ENCODE measurements around the gene DGKI. TPM values are rescaled to one million over a fixed set of nuclear protein-coding genes. Genes with fewer than 3 reads are reported as not detected.
"Not testable (repeated sequence)": the region's sequence is repeated elsewhere in the genome, so short reads cannot be mapped to it uniquely, and the experiment has no call there.

The DGKI gene
- total and polyA plus RNA-seq, 8 donors = under 0.01 to 5.1 (median 0.20) TPM; not detected in 3

DNA sequence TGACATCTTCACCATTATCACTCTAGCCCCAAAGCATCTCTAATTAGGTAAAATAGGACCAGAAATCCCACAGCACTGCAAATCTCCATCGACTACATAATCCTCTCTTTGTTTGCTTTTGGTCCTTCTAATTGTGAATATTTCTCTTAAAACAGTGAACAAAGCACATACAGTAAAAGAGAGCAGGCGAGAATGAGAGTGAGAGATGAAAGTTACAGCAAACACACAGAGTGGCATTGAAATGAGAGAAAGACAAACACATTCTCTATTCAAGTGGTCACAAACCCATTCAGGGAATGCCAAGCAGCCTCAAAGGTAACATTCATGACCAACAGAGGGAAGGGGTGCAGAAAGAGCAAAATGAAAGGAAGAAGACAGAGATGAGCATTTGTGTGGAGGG is 393.4 kb downstream of the DGKI start:
- Histone ChIP-seq H3K27ac (no peak overlapping the region), H3K4me3 (no peak overlapping the region), H3K9me3 (no peaks in the 10 kb centered on the region), H3K36me3 (no peaks in the 10 kb centered on the region), H3K27me3 (no peaks in the 10 kb centered on the region), H3K4me1 (peaks cover 0 to 20% (median 6%) of the 10 kb centered on the region in 4 donors)
- intact Hi-C loops (cut with DNase I; ENCODE audit: low total_unique reads) = no loop called here
- TF ChIP-seq POLR2A (IDR thresholded peaks at IDR 0.05) = no peak
- no peak for TF ChIP-seq EP300 (IDR thresholded peaks at IDR 0.05)
- 25 to 38% (median 31%) methylated on average over 2 of the region's 2 CpGs for WGBS, 5 donors
- no peak for DNase-seq

DNA sequence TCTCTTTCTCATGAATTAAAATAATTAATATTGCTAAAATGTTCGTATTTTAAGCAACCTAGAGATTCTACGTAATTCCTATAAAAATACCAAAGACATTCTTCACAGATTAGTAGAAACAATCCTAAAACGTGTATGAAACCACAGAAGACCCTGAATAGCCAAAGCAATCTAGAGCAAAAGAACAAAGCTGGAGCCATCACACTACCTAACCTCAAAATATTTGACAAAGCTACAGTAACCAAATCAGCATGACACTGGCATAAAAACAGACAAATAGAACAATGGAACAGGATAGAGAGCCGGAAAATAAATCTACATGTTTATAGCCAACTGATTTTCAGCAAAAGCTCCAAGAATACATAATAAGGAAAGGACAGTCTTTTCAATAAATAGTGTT is 397.8 kb downstream of the DGKI start:
- 70 to 83% (median 77%) methylated on average over 4 of the region's 4 CpGs for WGBS, 5 donors
- intact Hi-C loops (cut with DNase I; ENCODE audit: low total_unique reads) = no loop called here

DNA sequence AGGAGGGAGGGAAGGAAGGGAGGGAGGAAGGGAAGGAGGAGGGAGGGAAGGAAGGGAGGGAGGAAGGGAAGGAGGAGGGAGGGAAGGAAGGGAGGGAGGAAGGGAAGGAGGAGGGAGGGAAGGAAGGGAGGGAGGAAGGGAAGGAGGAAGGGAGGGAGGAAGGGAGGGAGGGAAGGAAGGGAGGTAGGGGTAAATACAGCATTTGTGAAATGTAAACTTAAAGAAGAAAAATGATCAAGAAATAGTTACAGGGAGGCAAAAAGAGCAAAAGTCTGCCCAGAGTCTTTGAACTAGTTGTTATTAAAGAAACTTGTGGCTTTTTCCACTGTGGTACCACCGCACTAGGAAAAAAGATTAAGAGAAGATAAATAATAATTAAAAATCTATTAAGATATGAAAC is 398.2 kb downstream of the DGKI start:
- H3K4me3 ChIP-seq; H3K4me1 ChIP-seq; intact Hi-C loops (cut with DNase I; ENCODE audit: low total_unique reads); H3K27ac ChIP-seq; DNase-seq; H3K27me3 ChIP-seq; H3K36me3 ChIP-seq; H3K9me3 ChIP-seq: not testable (repeated sequence)
- 78 to 97% (median 92%) methylated on average over 1 of the region's 1 CpG for WGBS, 5 donors

More for the DNA sequence above, 397.8 kb downstream of the DGKI start:
- H3K27me3 ChIP-seq = no peaks in the 10 kb centered on the region
- H3K27ac ChIP-seq = no peak overlapping the region
- H3K36me3 ChIP-seq = no peaks in the 10 kb centered on the region
- no peak overlapping the region for H3K4me3 ChIP-seq
- H3K4me1 ChIP-seq = peaks cover 0 to 8% (median 1%) of the 10 kb centered on the region in 4 donors
- no peak for DNase-seq
- TF ChIP-seq EP300 (IDR thresholded peaks at IDR 0.05) (no peak), POLR2AphosphoS5 (IDR thresholded peaks at IDR 0.05) (no peak), CTCF (IDR thresholded peaks at IDR 0.05) (no peak), POLR2A (IDR thresholded peaks at IDR 0.05) (no peak)
- H3K9me3 ChIP-seq = no peaks in the 10 kb centered on the region

GRCh38 chr7:137446025-137446424 is 400.7 kb downstream of the DGKI start:
- DNase-seq = peak in 1 of 2 donors; percentile 57
- H3K36me3 ChIP-seq = no peaks in the 10 kb centered on the region
- no peak overlapping the region for H3K4me3 ChIP-seq
- no peaks in the 10 kb centered on the region for H3K9me3 ChIP-seq
- H3K27ac ChIP-seq = no peak overlapping the region
- TF ChIP-seq EP300 (IDR thresholded peaks at IDR 0.05) = no peak
- no peak for TF ChIP-seq POLR2AphosphoS5 (IDR thresholded peaks at IDR 0.05)
- TF ChIP-seq POLR2A (IDR thresholded peaks at IDR 0.05) = no peak
- no peak for TF ChIP-seq CTCF (IDR thresholded peaks at IDR 0.05)
- intact Hi-C loops (cut with DNase I; ENCODE audit: low total_unique reads) = no loop called here
- WGBS, 5 donors = 66 to 76% (median 70%) methylated on average over 3 of the region's 3 CpGs
- no peaks in the 10 kb centered on the region for H3K27me3 ChIP-seq
- H3K4me1 ChIP-seq = no peaks in the 10 kb centered on the region

DNA sequence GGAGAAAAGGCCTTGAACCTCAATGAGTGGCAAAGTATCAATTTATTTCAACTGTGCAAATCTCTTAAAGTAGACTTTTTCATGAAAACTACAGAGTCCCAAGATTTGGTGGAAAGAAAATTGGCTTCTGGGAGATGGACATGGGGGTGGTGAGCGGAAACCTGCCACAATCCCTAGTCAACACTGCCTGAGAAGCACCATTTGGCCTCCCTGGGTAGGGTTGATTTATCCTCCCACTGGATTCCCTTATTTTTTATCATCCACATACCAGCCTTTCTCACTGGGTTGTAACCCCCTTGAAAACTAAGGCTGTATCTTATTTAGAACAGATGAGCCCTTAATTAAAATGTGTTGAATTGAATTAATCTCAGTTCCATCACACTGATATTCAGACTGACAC is 401.5 kb downstream of the DGKI start:
- TF ChIP-seq POLR2AphosphoS5 (IDR thresholded peaks at IDR 0.05) (no peak), CTCF (IDR thresholded peaks at IDR 0.05) (no peak), POLR2A (IDR thresholded peaks at IDR 0.05) (no peak), EP300 (IDR thresholded peaks at IDR 0.05) (no peak)
- no peaks in the 10 kb centered on the region for H3K4me1 ChIP-seq
- H3K4me3 ChIP-seq = no peak overlapping the region
- WGBS, 5 donors = 62 to 93% (median 82%) methylated on average over 1 of the region's 1 CpG
- no peaks in the 10 kb centered on the region for H3K9me3 ChIP-seq
- no peaks in the 10 kb centered on the region for H3K36me3 ChIP-seq
- no peaks in the 10 kb centered on the region for H3K27me3 ChIP-seq
- no peak overlapping the region for H3K27ac ChIP-seq
- no peak for DNase-seq
- intact Hi-C loops (cut with DNase I; ENCODE audit: low total_unique reads) = no loop called here

All from stomach (tissue), 9 donors.